ENCODE data around the gene PRR18.

PRR18 gene

GRCh38 chr6:166259296-166259977 is 48.8 kb downstream of the PRR18 start:
- intact Hi-C loops (cut with DNase I) = no loop called here
- peak in 10 of 42 donors; percentile 28 to 50 (median 40) for DNase-seq

- intact Hi-C loops (cut with DNase I) = no loop called here
- peak in 5 of 42 donors; percentile 13 to 57 (median 36) for DNase-seq
These were observed 49.3 kb downstream of the PRR18 start for GRCh38 chr6:166258854-166259276.

GRCh38 chr6:166257911-166258318 is 50.3 kb downstream of the PRR18 start:
- intact Hi-C loops (cut with DNase I) = no loop called here
- DNase-seq = no peak

All from head of caudate nucleus (tissue), 42 donors.